Measurements from ENCODE around the gene GATAD2A. TPM values are rescaled to one million over a fixed set of nuclear protein-coding genes. Genes with fewer than 3 reads are reported as not detected.
"Not testable (repeated sequence)": the region's sequence is repeated elsewhere in the genome, so short reads cannot be mapped to it uniquely, and the experiment has no call there.

GATAD2A gene
- total RNA-seq, 4 donors from 2014 or later, result 45.6 to 102 (median 65.7) TPM

GRCh38 chr19:19448238-19448544 lies 42.7 kb downstream of the GATAD2A start:
- Histone ChIP-seq H3K4me1 (peaks cover 8 to 45% (median 38%) of the 10 kb centered on the region in 4 donors), H3K27ac (no peak overlapping the region), H3K9me3 (no peaks in the 10 kb centered on the region), H3K36me3 (no peaks in the 10 kb centered on the region), H3K27me3 (no peaks in the 10 kb centered on the region), H3K4me3 (no peak overlapping the region)
- in situ Hi-C loops (cut with MboI; ENCODE audit: low pct_ligation_motif_present in 1 of 4, low pct_unique_long_range_greater_than_20kb in 1 of 4, low sequenced_read_pairs in 3 of 4) (no loop called here), intact Hi-C loops (cut with DNase I; ENCODE audit: low total_unique reads) (no loop called here)
- WGBS, 2 donors (ENCODE audit: low coverage in 1 of 2), result 92% methylated on average over 7 of the region's 8 CpGs; no CpG with 5 or more reads in 1 of the 2 donors
- TF ChIP-seq POLR2AphosphoS5 (IDR thresholded peaks at IDR 0.05) (no peak), EP300 (IDR thresholded peaks at IDR 0.05; ENCODE audit: low read depth) (no peak), CTCF (IDR thresholded peaks at IDR 0.05) (no peak), POLR2A (IDR thresholded peaks at IDR 0.05) (no peak)
- no peak for DNase-seq

GRCh38 chr19:19451429-19452242 lies 46.2 kb downstream of the GATAD2A start:
- H3K27me3 ChIP-seq, result no peaks in the 10 kb centered on the region
- intact Hi-C loops (cut with DNase I; ENCODE audit: low total_unique reads), result no loop called here
- DNase-seq, result no peak
- in situ Hi-C loops (cut with MboI; ENCODE audit: low pct_ligation_motif_present in 1 of 4, low pct_unique_long_range_greater_than_20kb in 1 of 4, low sequenced_read_pairs in 3 of 4), result no loop called here
- TF ChIP-seq POLR2AphosphoS5 (IDR thresholded peaks at IDR 0.05) (no peak), POLR2A (IDR thresholded peaks at IDR 0.05) (no peak), EP300 (IDR thresholded peaks at IDR 0.05; ENCODE audit: low read depth) (no peak), CTCF (IDR thresholded peaks at IDR 0.05) (no peak)
- WGBS, 2 donors (ENCODE audit: low coverage in 1 of 2), result 65 to 66% methylated on average over 4 to 13 of the region's 13 CpGs
- no peaks in the 10 kb centered on the region for H3K36me3 ChIP-seq
- no peak overlapping the region for H3K4me3 ChIP-seq
- peak overlapping the region; percentile 77 to 88 (median 85) for H3K27ac ChIP-seq
- no peaks in the 10 kb centered on the region for H3K9me3 ChIP-seq
- H3K4me1 ChIP-seq, result peaks cover 12 to 45% (median 32%) of the 10 kb centered on the region in 4 donors

- Histone ChIP-seq H3K4me1 (peaks cover 12 to 42% (median 30%) of the 10 kb centered on the region in 4 donors), H3K9me3 (no peaks in the 10 kb centered on the region), H3K27ac (peak overlapping the region; percentile 77 to 88 (median 85)), H3K36me3 (no peaks in the 10 kb centered on the region), H3K27me3 (no peaks in the 10 kb centered on the region), H3K4me3 (no peak overlapping the region)
- WGBS, 2 donors (ENCODE audit: low coverage in 1 of 2), result 66% methylated on average over 11 of the region's 11 CpGs; no CpG with 5 or more reads in 1 of the 2 donors
- DNase-seq, result peak; percentile 44
- in situ Hi-C loops (cut with MboI; ENCODE audit: low pct_ligation_motif_present in 1 of 4, low pct_unique_long_range_greater_than_20kb in 1 of 4, low sequenced_read_pairs in 3 of 4), result no loop called here
- TF ChIP-seq POLR2AphosphoS5 (IDR thresholded peaks at IDR 0.05) (no peak), POLR2A (IDR thresholded peaks at IDR 0.05) (peak; percentile 9)
- intact Hi-C loops (cut with DNase I; ENCODE audit: low total_unique reads), result no loop called here
Measured at GRCh38 chr19:19452243-19453124, 47.0 kb downstream of the GATAD2A start.

GRCh38 chr19:19453125-19453454 lies 47.6 kb downstream of the GATAD2A start:
- Histone ChIP-seq H3K27ac (peak overlapping the region; percentile 77 to 88 (median 85)), H3K9me3 (no peaks in the 10 kb centered on the region), H3K36me3 (no peaks in the 10 kb centered on the region), H3K4me3 (no peak overlapping the region), H3K27me3 (no peaks in the 10 kb centered on the region), H3K4me1 (peaks cover 12 to 43% (median 28%) of the 10 kb centered on the region in 4 donors)
- in situ Hi-C loops (cut with MboI; ENCODE audit: low pct_ligation_motif_present in 1 of 4, low pct_unique_long_range_greater_than_20kb in 1 of 4, low sequenced_read_pairs in 3 of 4) (no loop called here), intact Hi-C loops (cut with DNase I; ENCODE audit: low total_unique reads) (no loop called here)
- DNase-seq, result no peak
- TF ChIP-seq EP300 (IDR thresholded peaks at IDR 0.05; ENCODE audit: low read depth) (no peak), POLR2A (IDR thresholded peaks at IDR 0.05) (peak; percentile 5), CTCF (IDR thresholded peaks at IDR 0.05) (no peak), POLR2AphosphoS5 (IDR thresholded peaks at IDR 0.05) (peak in 1 of 3 donors; percentile 33)
- 56% methylated on average over 2 of the region's 2 CpGs; no CpG with 5 or more reads in 1 of the 2 donors for WGBS, 2 donors (ENCODE audit: low coverage in 1 of 2)

GRCh38 chr19:19455166-19455919 lies 49.9 kb downstream of the GATAD2A start:
- intact Hi-C loops (cut with DNase I; ENCODE audit: low total_unique reads); H3K27me3 ChIP-seq; DNase-seq; H3K4me3 ChIP-seq; H3K36me3 ChIP-seq; H3K27ac ChIP-seq; in situ Hi-C loops (cut with MboI; ENCODE audit: low pct_ligation_motif_present in 1 of 4, low pct_unique_long_range_greater_than_20kb in 1 of 4, low sequenced_read_pairs in 3 of 4); H3K9me3 ChIP-seq: not testable (repeated sequence)
- H3K4me1 ChIP-seq, result peaks cover 16 to 65% (median 44%) of the 10 kb centered on the region in 4 donors
- WGBS, 2 donors (ENCODE audit: low coverage in 1 of 2), result 86 to 95% methylated on average over 7 to 14 of the region's 14 CpGs

Data from transverse colon (tissue), 4 donors.